NCI-H748 (cell line): Measurements from ENCODE around the gene HK2.
"Not testable (repeated sequence)": the region's sequence is repeated elsewhere in the genome, so short reads cannot be mapped to it uniquely, and the experiment has no call there.

Experiments
- DNase-seq: peaks from one replicate; lab custom pipeline; 2025; ENCODE audit not compliant: unreplicated experiment; lab: John Stamatoyannopoulos, UW

Gene HK2

DNA sequence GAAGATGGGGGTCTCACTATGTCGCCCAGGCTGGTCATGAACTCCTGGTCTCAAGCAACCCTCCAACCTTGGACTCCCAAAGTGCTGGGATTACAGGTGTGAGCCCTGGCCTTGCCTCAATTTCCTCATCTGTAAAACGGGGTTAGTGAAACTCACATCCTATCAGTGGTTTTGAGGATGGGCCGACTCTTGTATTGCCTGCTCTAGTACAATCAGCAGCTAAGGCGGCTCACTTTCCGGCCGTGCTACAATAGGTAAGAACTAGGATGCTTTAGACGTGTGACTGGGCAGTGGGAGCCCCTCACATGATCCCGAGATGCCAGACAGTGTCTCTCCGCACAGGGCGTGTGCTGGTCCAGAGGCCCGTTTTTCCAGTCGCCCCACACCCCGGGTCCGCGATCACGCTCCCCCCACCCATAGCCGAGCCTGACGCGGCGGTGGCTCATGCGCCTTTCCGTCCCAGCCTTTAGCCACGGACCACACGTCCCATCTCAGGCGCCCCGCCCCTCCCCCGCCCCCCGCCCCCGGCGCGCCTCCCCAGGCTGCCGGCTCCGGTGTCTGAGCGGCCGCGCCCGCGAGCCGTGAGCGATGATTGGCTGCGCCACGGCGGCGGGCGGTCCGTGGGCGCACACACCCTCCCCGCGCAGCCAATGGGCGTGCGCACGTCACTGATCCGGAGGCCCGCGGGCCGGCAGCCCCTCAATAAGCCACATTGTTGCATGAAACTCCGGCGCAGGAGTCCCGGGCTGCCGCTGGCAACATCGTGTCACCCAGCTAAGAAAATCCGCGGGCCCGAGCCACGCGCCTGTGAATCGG is at the start of gene HK2:
Gene HK2 (plus strand): TSS at position 710 of the 816 bp plus-strand sequence. CDS start 454 bp downstream, outside the sequence.
- peak; percentile 90 for DNase-seq

- DNase-seq = no peak
Measured at GRCh38 chr2:74789271-74789670, 44.7 kb upstream of the HK2 start.

- DNase-seq = no peak
Measured at GRCh38 chr2:74792282-74792681, 41.6 kb upstream of the HK2 start.

- DNase-seq = not testable (repeated sequence)
Measured at GRCh38 chr2:74794878-74795277, 39.0 kb upstream of the HK2 start.

- DNase-seq = no peak
Measured at GRCh38 chr2:74806355-74806839, 27.5 kb upstream of the HK2 start.

DNA sequence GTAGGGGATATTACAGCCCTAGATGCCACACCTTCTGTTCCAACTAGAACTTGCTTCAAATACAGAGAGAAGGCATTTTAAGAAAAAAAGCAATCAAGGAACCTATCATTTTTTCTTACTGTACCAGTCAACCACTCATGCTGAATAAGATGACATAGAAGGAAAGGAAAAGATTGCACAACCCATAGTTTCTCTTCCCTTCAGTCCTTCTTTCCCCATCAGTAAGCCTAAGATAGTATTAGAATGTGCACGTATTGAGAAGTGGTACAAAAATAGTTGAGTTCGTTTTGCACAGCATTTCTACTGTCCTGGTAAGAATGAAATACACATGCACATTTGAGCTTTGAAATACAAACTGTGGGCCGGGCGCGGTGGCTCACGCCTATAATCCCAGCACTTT is 27.0 kb upstream of the HK2 start:
- no peak for DNase-seq

DNA sequence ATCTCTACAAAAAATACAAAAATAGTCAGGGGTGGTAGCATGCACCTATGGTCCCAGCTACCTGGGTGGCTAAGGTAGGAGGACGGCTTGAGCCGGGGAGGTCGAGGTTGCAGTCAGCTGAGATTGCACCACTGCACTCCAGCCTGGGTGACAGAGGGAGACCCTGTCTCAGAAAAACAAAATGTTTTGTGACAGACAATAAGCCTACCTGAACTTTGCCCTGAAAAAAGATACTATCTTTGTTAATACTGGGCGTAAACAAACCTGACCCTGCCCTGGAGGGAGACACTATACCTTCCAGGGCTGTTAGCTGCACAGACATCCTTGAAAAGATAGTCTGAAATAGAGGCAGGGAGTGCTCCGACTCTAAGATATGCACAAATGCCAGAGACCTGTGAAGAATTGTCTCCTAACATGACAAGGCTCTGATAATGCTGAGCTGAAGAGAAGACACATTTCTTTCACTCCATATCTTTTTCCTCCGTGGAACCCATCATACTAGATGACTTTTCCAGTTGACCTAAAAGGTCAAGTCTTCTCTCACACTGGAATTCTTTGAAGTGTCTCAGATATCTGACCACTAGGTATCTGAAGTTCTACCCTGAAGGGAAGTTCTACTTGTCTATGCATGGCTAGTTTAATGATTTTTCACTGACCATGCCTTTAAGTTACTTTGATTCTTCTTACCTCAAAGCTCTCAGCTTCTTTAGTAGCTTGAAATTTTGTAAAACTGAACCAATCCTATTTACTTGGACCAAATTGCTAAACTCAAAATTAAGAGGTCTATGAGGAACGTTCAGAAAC is 20.9 kb upstream of the HK2 start:
- no peak for DNase-seq

DNA sequence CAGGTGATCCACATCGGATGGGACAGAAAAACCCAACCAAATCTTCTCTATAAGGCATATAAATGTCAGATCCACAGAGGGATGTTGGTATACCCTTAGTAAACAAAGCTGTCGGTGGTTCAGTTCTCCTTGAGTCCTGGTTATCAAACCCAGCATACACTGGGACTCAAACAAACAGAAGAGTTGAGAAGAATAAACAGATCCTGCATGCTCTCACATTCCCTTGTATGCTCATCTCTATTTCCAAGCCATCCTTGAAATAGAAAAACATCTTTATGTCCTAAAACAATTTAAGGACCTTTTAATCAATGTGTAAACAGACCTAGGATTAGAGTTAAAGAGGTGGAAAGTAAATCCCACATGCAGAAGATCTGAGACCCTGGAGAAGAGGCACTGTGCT is 19.8 kb upstream of the HK2 start:
- DNase-seq = no peak

DNA sequence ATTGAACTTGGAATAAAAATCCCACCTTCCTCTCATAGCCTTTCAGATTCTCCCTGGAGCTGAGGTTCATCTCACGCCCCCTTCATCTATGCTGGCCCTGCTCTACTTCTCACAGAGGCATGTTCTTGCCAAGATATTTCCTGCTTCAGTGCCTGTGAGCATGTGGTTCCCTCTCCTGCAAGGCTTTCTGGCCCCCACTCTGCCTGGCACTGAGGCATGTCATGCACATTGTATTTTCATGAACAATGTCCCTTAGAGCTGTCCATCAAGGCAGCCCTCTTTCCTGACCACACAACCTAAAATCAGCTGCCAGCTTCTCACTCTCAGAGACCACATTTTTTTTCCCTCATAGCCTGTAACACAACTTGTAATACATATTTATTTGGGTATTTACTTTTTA is 18.0 kb upstream of the HK2 start:
- DNase-seq = no peak

GRCh38 chr2:74816540-74817303 is 17.2 kb upstream of the HK2 start:
- peak; percentile 59 for DNase-seq

- no peak for DNase-seq
Measured at GRCh38 chr2:74817304-74817675, 16.6 kb upstream of the HK2 start.

DNA sequence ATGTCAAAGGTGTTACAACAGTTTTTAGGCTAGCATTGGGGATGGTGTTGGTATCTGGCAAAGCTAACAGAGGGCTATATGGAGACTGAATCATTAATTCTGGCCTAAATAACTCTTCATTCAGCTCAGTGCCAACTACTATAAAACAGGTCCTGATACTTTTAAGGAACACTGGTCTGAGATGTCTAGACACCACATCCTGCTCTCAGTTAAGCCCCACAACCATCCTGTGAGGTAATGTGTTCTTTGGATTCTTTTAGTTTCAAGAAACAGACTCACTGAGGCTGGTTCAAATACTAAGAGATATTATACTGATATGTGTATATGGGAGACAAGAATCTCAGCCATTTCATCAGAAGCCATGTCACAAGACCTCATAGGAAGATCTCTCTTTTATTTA is 14.2 kb upstream of the HK2 start:
- no peak for DNase-seq

- no peak for DNase-seq
Measured at GRCh38 chr2:74821177-74822126, 12.5 kb upstream of the HK2 start.

- DNase-seq = no peak
Measured at GRCh38 chr2:74822771-74823566, 11.0 kb upstream of the HK2 start.

GRCh38 chr2:74824679-74825078 is 9.2 kb upstream of the HK2 start:
- DNase-seq = no peak

DNA sequence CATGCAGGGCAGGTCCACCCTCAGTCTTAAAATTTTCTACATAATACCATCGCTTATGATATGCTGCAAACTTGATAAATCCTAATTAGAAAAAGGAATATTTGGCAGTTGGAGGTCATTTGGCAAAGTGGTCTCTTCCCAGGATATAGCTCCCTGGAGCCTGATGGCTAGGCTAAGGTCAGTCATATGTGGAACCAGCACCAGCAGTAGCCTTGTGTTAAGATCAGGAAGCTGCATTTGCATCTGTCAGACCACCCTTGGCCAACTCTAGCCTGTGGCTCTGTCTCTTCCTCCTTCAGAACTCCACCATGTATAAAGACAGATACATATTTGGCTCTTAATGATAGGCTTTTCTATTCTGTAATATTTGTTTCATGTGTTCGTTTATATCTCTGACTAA is 5.4 kb upstream of the HK2 start:
- no peak for DNase-seq

- DNase-seq = no peak
Measured at GRCh38 chr2:74831693-74832530, 2.0 kb upstream of the HK2 start.

DNA sequence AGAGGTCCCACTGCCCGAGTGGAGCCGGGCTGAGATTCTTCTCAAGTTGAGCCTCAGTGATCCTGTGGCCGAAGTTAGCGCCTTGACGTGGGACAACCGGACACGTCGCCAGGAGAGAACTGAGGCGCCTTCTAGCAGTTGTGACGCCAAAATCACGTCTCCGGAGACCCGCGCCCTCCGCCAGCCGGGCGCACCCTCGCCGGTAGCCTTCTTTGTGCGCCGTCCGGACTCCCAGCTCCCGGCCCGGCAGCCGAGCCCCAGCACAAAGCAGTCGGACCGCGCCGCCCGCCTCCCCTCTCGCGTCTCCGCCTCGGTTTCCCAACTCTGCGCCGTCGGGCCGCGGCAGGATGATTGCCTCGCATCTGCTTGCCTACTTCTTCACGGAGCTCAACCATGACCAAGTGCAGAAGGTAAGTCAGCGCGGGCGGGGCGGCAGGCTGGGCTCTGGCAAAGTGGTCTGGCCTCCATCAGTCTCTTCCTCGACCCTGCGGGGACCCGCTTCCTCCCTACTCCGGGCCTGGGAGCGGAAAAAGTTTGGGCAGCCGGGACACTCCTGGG is 386 bp downstream of the HK2 start:
- not testable (repeated sequence) for DNase-seq
